ENCODE results near the gene PIGN. TPM values are rescaled to one million over a fixed set of nuclear protein-coding genes. Genes with fewer than 3 reads are reported as not detected.

Gene PIGN
- total RNA-seq, 2 experiments from 2014 or later = 9.6 to 11.7 TPM

- DNase-seq (no peak), ATAC-seq (ENCODE audit: poor library complexity) (no peak)
- CTCF ChIA-PET = no interaction called here
- POLR2A ChIA-PET = no interaction called here
- no peaks in the 10 kb centered on the region for H3K36me3 ChIP-seq (ENCODE audit: insufficient read depth, low read length)
- no peaks in the 10 kb centered on the region for H3K9me3 ChIP-seq (ENCODE audit: control insufficient read depth in 1 of 2, insufficient read depth in 1 of 2, low read length in 2 of 2)
- Mint-ChIP-seq H3K27ac (no peak overlapping the region), H3K4me3 (no peak overlapping the region), H3K27me3 (no peaks in the 10 kb centered on the region), H3K4me1 (ENCODE audit: low read depth) (no peaks in the 10 kb centered on the region), H3K36me3 (ENCODE audit: low read depth) (no peaks in the 10 kb centered on the region), H3K9me3 (no peaks in the 10 kb centered on the region)
- H3K27ac ChIP-seq (ENCODE audit: low read depth in 1 of 2, low read length in 2 of 2) = no peak overlapping the region
- TF ChIP-seq CTCF (IDR thresholded peaks at IDR 0.05) = no peak
- no peaks in the 10 kb centered on the region for H3K27me3 ChIP-seq (ENCODE audit: control insufficient read depth in 1 of 2, insufficient read depth in 2 of 2, low read length in 2 of 2)
- intact Hi-C loops (cut with DNase I, micrococcal nuclease) = no loop called here
- H3K4me3 ChIP-seq (ENCODE audit: low read length) = no peak overlapping the region
- H3K4me1 ChIP-seq (ENCODE audit: insufficient read depth, low read length) = no peaks in the 10 kb centered on the region
Observed at GRCh38 chr18:62018034-62018758, 168.7 kb downstream of the PIGN start.

- intact Hi-C loops (cut with DNase I, micrococcal nuclease) = no loop called here
- no peak overlapping the region for H3K27ac Mint-ChIP-seq
- no peaks in the 10 kb centered on the region for H3K9me3 Mint-ChIP-seq
- DNase-seq = no peak
- Histone ChIP-seq H3K9me3 (ENCODE audit: control insufficient read depth in 1 of 2, insufficient read depth in 1 of 2, low read length in 2 of 2) (no peaks in the 10 kb centered on the region), H3K36me3 (ENCODE audit: insufficient read depth, low read length) (no peaks in the 10 kb centered on the region), H3K27me3 (ENCODE audit: control insufficient read depth in 1 of 2, insufficient read depth in 2 of 2, low read length in 2 of 2) (no peaks in the 10 kb centered on the region), H3K27ac (ENCODE audit: low read depth in 1 of 2, low read length in 2 of 2) (no peak overlapping the region), H3K4me1 (ENCODE audit: insufficient read depth, low read length) (no peaks in the 10 kb centered on the region), H3K4me3 (ENCODE audit: low read length) (no peak overlapping the region)
- H3K36me3 Mint-ChIP-seq (ENCODE audit: low read depth) = no peaks in the 10 kb centered on the region
- no peak overlapping the region for H3K4me3 Mint-ChIP-seq
- no peak for ATAC-seq (ENCODE audit: poor library complexity)
- ChIA-PET POLR2A (no interaction called here), CTCF (no interaction called here)
- H3K4me1 Mint-ChIP-seq (ENCODE audit: low read depth) = no peaks in the 10 kb centered on the region
- TF ChIP-seq CTCF (IDR thresholded peaks at IDR 0.05) = no peak
- H3K27me3 Mint-ChIP-seq = no peaks in the 10 kb centered on the region
Observed at GRCh38 chr18:62017618-62018017, 169.2 kb downstream of the PIGN start.

- CTCF ChIA-PET = no interaction called here
- Histone ChIP-seq H3K9me3 (ENCODE audit: control insufficient read depth in 1 of 2, insufficient read depth in 1 of 2, low read length in 2 of 2) (no peaks in the 10 kb centered on the region), H3K27me3 (ENCODE audit: control insufficient read depth in 1 of 2, insufficient read depth in 2 of 2, low read length in 2 of 2) (no peaks in the 10 kb centered on the region), H3K4me3 (ENCODE audit: low read length) (no peak overlapping the region), H3K36me3 (ENCODE audit: insufficient read depth, low read length) (no peaks in the 10 kb centered on the region), H3K27ac (ENCODE audit: low read depth in 1 of 2, low read length in 2 of 2) (no peak overlapping the region), H3K4me1 (ENCODE audit: insufficient read depth, low read length) (no peaks in the 10 kb centered on the region)
- H3K36me3 Mint-ChIP-seq (ENCODE audit: low read depth) = no peaks in the 10 kb centered on the region
- no peaks in the 10 kb centered on the region for H3K4me1 Mint-ChIP-seq (ENCODE audit: low read depth)
- no peak overlapping the region for H3K4me3 Mint-ChIP-seq
- POLR2A ChIA-PET = no interaction called here
- intact Hi-C loops (cut with DNase I, micrococcal nuclease) = no loop called here
- no peak overlapping the region for H3K27ac Mint-ChIP-seq
- no peaks in the 10 kb centered on the region for H3K9me3 Mint-ChIP-seq
- no peak for ATAC-seq (ENCODE audit: poor library complexity)
- H3K27me3 Mint-ChIP-seq = peaks cover 20% of the 10 kb centered on the region
- TF ChIP-seq CTCF (IDR thresholded peaks at IDR 0.05) = no peak
- no peak for DNase-seq
Observed at GRCh38 chr18:62011416-62011815, 175.4 kb downstream of the PIGN start.
